Activated naive CD4-positive, alpha-beta T cell treated with anti-CD3 and anti-CD28 coated beads, Interleukin-2, amount 10 ng/mL, durations not matched to agents 7 days and 5 days (primary cell): Measurements from ENCODE around the gene SIT1.
A peak's percentile ranks its signal among the peaks of the same experiment; 100 is the strongest.
"Not testable (repeated sequence)": the region's sequence is repeated elsewhere in the genome, so short reads cannot be mapped to it uniquely, and the experiment has no call there.

Experiments
- CTCF ChIA-PET: fragments of 350-600 bp; sonication (Branson Sonifier 250); formaldehyde crosslinking; loops from one replicate; lab custom pipeline; 2021; ENCODE audit warnings: antibody characterized with exemption; lab: Charles Lee
- DNase-seq: peaks from one replicate; pipeline ENCODE4 v3.0.0-alpha.2; 2020
- H3K27ac Mint-ChIP-seq: one replicate; pipeline ENCODE4 v1.8.0; 2021; ENCODE audit warnings: mild to moderate bottlenecking, moderate library complexity, mixed read lengths
- H3K27me3 Mint-ChIP-seq: one replicate; pipeline ENCODE4 v1.8.0; 2021; ENCODE audit warnings: mild to moderate bottlenecking, mixed read lengths
- H3K36me3 Mint-ChIP-seq: one replicate; pipeline ENCODE4 v1.8.0; 2021; ENCODE audit warnings: mixed read lengths
- H3K4me1 Mint-ChIP-seq: one replicate; pipeline ENCODE4 v1.8.0; 2021; ENCODE audit warnings: mixed read lengths
- H3K4me3 Mint-ChIP-seq: one replicate; pipeline ENCODE4 v1.8.0; 2021; ENCODE audit warnings: mild to moderate bottlenecking, moderate library complexity, mixed read lengths
- H3K9me3 Mint-ChIP-seq: one replicate; pipeline ENCODE4 v1.8.0; 2021; ENCODE audit warnings: mixed read lengths

Gene SIT1

GRCh38 chr9:35649431-35650340 is 1.0 kb downstream of the SIT1 start:
- peak; percentile 70 for DNase-seq
- Mint-ChIP-seq H3K4me1 (peaks cover 61% of the 10 kb centered on the region), H3K4me3 (peak overlapping the region; percentile 97), H3K27me3 (no peaks in the 10 kb centered on the region), H3K36me3 (peaks cover 33% of the 10 kb centered on the region), H3K9me3 (no peaks in the 10 kb centered on the region), H3K27ac (peak overlapping the region; percentile 92)
- CTCF ChIA-PET, result interaction anchor here (0.9 to 10.3 kb wide), 9 partner anchors 9 to 83 kb away, joined by 3 to 94 read pairs (median 7); partner anchors contain the start of genes CCDC107, CD72, CREB3 and RMRP

GRCh38 chr9:35646533-35647265 is 4.0 kb downstream of the SIT1 start:
- Mint-ChIP-seq H3K36me3 (peaks cover 47% of the 10 kb centered on the region), H3K4me3 (peak overlapping the region; percentile 97), H3K27ac (peak overlapping the region; percentile 92), H3K4me1 (peaks cover 61% of the 10 kb centered on the region), H3K27me3 (no peaks in the 10 kb centered on the region), H3K9me3 (no peaks in the 10 kb centered on the region)
- DNase-seq, result peak; percentile 95
- CTCF ChIA-PET, result interaction anchor here (0.6 to 10.3 kb wide), 16 partner anchors 11 to 167 kb away, joined by 3 to 94 read pairs (median 5); partner anchors contain the start of genes ARHGEF39, CCDC107, CD72 and RMRP

GRCh38 chr9:35646153-35646532 is 4.6 kb downstream of the SIT1 start:
- CTCF ChIA-PET, result interaction anchor here (1.2 to 10.3 kb wide), 9 partner anchors 12 to 89 kb away, joined by 3 to 94 read pairs (median 20); partner anchors contain the start of genes ARHGEF39, CCDC107, CD72 and RMRP
- peaks cover 61% of the 10 kb centered on the region for H3K4me1 Mint-ChIP-seq
- DNase-seq, result no peak
- H3K36me3 Mint-ChIP-seq, result peaks cover 52% of the 10 kb centered on the region
- no peaks in the 10 kb centered on the region for H3K27me3 Mint-ChIP-seq
- peak overlapping the region; percentile 92 for H3K27ac Mint-ChIP-seq
- peak overlapping the region; percentile 97 for H3K4me3 Mint-ChIP-seq
- H3K9me3 Mint-ChIP-seq, result peaks cover 3% of the 10 kb centered on the region

DNA sequence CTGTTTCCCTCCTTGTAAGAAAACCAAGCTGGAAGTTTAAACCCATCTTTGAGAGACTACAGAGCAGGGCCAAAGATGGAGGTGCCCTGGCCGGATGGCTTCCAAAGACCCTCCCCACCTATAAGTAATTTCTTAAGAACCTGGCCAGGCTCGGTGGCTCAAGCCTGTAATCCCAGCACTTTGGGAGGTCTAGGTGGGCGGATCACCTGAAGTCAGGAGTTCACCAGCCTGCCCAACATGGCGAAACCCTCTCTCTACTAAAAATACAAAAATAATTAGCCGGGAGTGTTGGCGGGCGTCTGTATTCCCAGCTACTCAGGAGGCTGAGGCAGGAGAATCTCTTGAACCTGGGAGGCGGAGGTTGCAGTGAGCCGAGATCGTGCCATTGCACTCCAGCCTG is 5.0 kb downstream of the SIT1 start:
- peaks cover 61% of the 10 kb centered on the region for H3K4me1 Mint-ChIP-seq
- H3K4me3 Mint-ChIP-seq, result peak overlapping the region; percentile 97
- peak overlapping the region; percentile 92 for H3K27ac Mint-ChIP-seq
- peaks cover 56% of the 10 kb centered on the region for H3K36me3 Mint-ChIP-seq
- not testable (repeated sequence) for DNase-seq, H3K27me3 Mint-ChIP-seq, H3K9me3 Mint-ChIP-seq
- CTCF ChIA-PET, result interaction anchor here (1.2 to 10.3 kb wide), 7 partner anchors 13 to 90 kb away, joined by 4 to 94 read pairs (median 21); partner anchors contain the start of genes ARHGEF39, CCDC107, CD72 and RMRP

DNA sequence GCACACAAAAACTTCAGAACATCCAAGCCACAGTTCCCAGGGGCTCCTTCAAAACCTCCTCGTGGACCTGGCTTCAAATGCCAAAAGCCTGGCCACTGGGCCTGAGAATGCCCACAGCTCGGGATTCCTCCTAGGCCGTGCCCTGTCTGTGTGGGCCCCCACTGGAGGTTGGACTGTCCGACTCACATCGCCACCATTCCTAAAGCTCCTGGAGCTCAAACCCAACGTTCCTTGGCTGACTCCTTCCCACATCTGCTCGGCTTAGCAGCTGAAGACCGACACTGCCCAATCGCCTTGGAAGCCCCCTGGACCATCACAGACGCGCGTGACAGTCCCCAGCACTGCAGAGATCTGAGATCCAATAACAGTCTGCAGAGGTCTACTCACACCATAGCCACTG is 7.7 kb downstream of the SIT1 start:
- H3K27me3 Mint-ChIP-seq, result no peaks in the 10 kb centered on the region
- no peak overlapping the region for H3K27ac Mint-ChIP-seq
- peaks cover 6% of the 10 kb centered on the region for H3K9me3 Mint-ChIP-seq
- H3K4me1 Mint-ChIP-seq, result peaks cover 70% of the 10 kb centered on the region
- peaks cover 38% of the 10 kb centered on the region for H3K36me3 Mint-ChIP-seq
- CTCF ChIA-PET, result interaction anchor here (0.6 to 10.3 kb wide), 3 partner anchors 26 to 39 kb away, joined by 3 to 81 read pairs (median 3); partner anchors contain the start of gene CD72
- H3K4me3 Mint-ChIP-seq, result no peak overlapping the region
- DNase-seq, result no peak

GRCh38 chr9:35641478-35641877 is 9.3 kb downstream of the SIT1 start:
- H3K27me3 Mint-ChIP-seq, H3K9me3 Mint-ChIP-seq, DNase-seq, H3K27ac Mint-ChIP-seq, H3K4me3 Mint-ChIP-seq, CTCF ChIA-PET: not testable (repeated sequence)
- H3K36me3 Mint-ChIP-seq, result peaks cover 35% of the 10 kb centered on the region
- H3K4me1 Mint-ChIP-seq, result peaks cover 75% of the 10 kb centered on the region

- not testable (repeated sequence) for H3K27ac Mint-ChIP-seq, H3K4me3 Mint-ChIP-seq, H3K9me3 Mint-ChIP-seq, H3K27me3 Mint-ChIP-seq, DNase-seq
- H3K36me3 Mint-ChIP-seq, result peaks cover 30% of the 10 kb centered on the region
- H3K4me1 Mint-ChIP-seq, result peaks cover 76% of the 10 kb centered on the region
- CTCF ChIA-PET, result interaction anchor here (1.2 to 2.8 kb wide), 4 partner anchors 10 to 56 kb away, joined by 3 to 18 read pairs (median 5); partner anchors contain the start of genes CCDC107, RMRP and SIT1
Observed at GRCh38 chr9:35640431-35640830, 10.3 kb downstream of the SIT1 start.

GRCh38 chr9:35639631-35640030 is 11.1 kb downstream of the SIT1 start:
- CTCF ChIA-PET, result interaction anchor here (1.2 to 2.8 kb wide), 5 partner anchors 11 to 57 kb away, joined by 3 to 18 read pairs (median 4); partner anchors contain the start of genes CCDC107, RMRP and SIT1
- peaks cover 69% of the 10 kb centered on the region for H3K4me1 Mint-ChIP-seq
- peak overlapping the region; percentile 88 for H3K27ac Mint-ChIP-seq

GRCh38 chr9:35639225-35639624 is 11.5 kb downstream of the SIT1 start:
- CTCF ChIA-PET, result interaction anchor here (1.0 to 2.8 kb wide), 5 partner anchors 10 to 57 kb away, joined by 3 to 18 read pairs (median 4); partner anchors contain the start of gene SIT1
- peak overlapping the region; percentile 88 for H3K27ac Mint-ChIP-seq
- peaks cover 25% of the 10 kb centered on the region for H3K36me3 Mint-ChIP-seq
- H3K4me3 Mint-ChIP-seq, result peak overlapping the region; percentile 23
- H3K4me1 Mint-ChIP-seq, result peaks cover 64% of the 10 kb centered on the region
- DNase-seq, H3K27me3 Mint-ChIP-seq, H3K9me3 Mint-ChIP-seq: not testable (repeated sequence)

More at GRCh38 chr9:35639631-35640030, 11.1 kb downstream of the SIT1 start:
- DNase-seq, result no peak
- peaks cover 6% of the 10 kb centered on the region for H3K9me3 Mint-ChIP-seq
- H3K36me3 Mint-ChIP-seq, result peaks cover 29% of the 10 kb centered on the region
- peak overlapping the region; percentile 23 for H3K4me3 Mint-ChIP-seq
- H3K27me3 Mint-ChIP-seq, result no peaks in the 10 kb centered on the region

DNA sequence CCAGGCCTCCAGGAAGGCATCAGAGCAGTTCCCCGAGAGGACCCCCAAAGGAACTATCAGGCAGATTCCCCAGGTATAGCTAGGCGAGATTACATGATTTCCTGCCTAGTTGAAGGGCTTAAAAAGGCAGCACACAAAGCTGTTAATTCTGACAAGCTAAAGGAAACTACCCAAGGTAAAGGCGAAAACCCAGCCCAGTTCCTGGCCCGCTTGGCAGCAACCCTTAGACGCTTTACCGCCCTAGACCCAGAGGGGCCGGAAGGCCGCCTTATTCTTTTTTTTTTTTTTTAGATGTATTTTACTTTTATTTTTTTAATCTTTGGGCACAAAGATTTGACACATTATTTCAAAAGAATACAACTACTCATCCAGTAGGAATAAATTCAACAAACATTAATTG is 12.0 kb downstream of the SIT1 start:
- H3K36me3 Mint-ChIP-seq, result peaks cover 24% of the 10 kb centered on the region
- peak overlapping the region; percentile 88 for H3K27ac Mint-ChIP-seq
- peaks cover 64% of the 10 kb centered on the region for H3K4me1 Mint-ChIP-seq
- not testable (repeated sequence) for H3K9me3 Mint-ChIP-seq, H3K4me3 Mint-ChIP-seq, H3K27me3 Mint-ChIP-seq
- peak; percentile 59 for DNase-seq
- CTCF ChIA-PET, result interaction anchor here (1.0 to 2.8 kb wide), 5 partner anchors 9 to 58 kb away, joined by 3 to 18 read pairs (median 4); partner anchors contain the start of gene SIT1

GRCh38 chr9:35637427-35637955 is 13.2 kb downstream of the SIT1 start:
- CTCF ChIA-PET, H3K27me3 Mint-ChIP-seq, DNase-seq, H3K9me3 Mint-ChIP-seq, H3K4me3 Mint-ChIP-seq, H3K27ac Mint-ChIP-seq: not testable (repeated sequence)
- Mint-ChIP-seq H3K36me3 (peaks cover 18% of the 10 kb centered on the region), H3K4me1 (peaks cover 59% of the 10 kb centered on the region)

- Mint-ChIP-seq H3K4me1 (peaks cover 58% of the 10 kb centered on the region), H3K27ac (peak overlapping the region; percentile 1), H3K36me3 (peaks cover 17% of the 10 kb centered on the region)
- CTCF ChIA-PET, H3K27me3 Mint-ChIP-seq, H3K9me3 Mint-ChIP-seq, DNase-seq, H3K4me3 Mint-ChIP-seq: not testable (repeated sequence)
Observed at GRCh38 chr9:35636877-35637246, 13.9 kb downstream of the SIT1 start.

DNA sequence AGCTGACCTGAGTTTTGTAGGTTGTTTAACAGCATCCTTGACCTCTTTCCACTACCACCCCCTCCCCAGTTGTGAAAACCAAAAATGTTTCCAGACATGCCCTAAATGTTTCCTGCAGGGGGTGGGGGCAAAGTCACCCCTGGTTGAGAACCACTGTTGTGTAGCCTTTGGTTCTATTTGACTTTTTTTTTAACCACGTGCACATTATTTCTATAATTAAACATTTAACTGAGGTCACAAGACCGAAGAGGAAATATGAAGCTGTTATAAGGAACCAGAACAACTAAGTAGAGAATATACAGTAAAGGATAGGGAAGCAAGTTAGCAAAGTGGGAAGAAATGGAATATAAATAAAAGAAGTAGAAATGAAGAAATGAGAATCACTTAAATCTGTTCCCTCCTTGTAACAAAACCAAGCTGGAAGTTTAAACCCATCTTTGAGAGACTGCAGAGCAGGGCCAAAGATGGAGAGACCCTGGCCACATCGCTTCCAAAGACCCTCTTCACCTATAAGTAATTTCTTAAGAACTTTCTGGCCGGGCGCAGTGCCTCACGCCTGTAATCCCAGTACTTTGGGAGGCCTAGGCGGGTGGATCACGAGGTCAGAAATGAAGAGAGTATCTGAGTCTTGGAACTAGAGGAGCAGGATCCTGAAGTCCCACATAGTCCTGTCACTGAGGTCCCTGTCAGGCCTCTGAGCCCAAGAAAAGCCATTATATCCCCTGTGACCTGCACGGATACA is 14.4 kb downstream of the SIT1 start:
- peaks cover 12% of the 10 kb centered on the region for H3K36me3 Mint-ChIP-seq
- H3K27ac Mint-ChIP-seq, result no peak overlapping the region
- no peak overlapping the region for H3K4me3 Mint-ChIP-seq
- DNase-seq, result no peak
- no peaks in the 10 kb centered on the region for H3K27me3 Mint-ChIP-seq
- peaks cover 53% of the 10 kb centered on the region for H3K4me1 Mint-ChIP-seq
- peaks cover 4% of the 10 kb centered on the region for H3K9me3 Mint-ChIP-seq
- CTCF ChIA-PET, result interaction anchor here (1.0 to 1.8 kb wide), 3 partner anchors 20 to 60 kb away, joined by 3 to 5 read pairs (median 3); no protein-coding TSS in a partner anchor
